DMS114 treated with DMSO at 0.1 percent for 48 hours (cell line): ENCODE results near the gene SLC2A4.
A peak's percentile ranks its signal among the peaks of the same experiment; 100 is the strongest.

Experiments used
- DNase-seq: peaks from one replicate; lab custom pipeline; 2025; ENCODE audit not compliant: unreplicated experiment; lab: John Stamatoyannopoulos, UW

SLC2A4 gene

GRCh38 chr17:7296189-7296861, 14.8 kb downstream of the SLC2A4 start:
- peak; percentile 65 for DNase-seq

- DNase-seq: no peak
Observed at GRCh38 chr17:7304179-7304578, 22.7 kb downstream of the SLC2A4 start.

DNA sequence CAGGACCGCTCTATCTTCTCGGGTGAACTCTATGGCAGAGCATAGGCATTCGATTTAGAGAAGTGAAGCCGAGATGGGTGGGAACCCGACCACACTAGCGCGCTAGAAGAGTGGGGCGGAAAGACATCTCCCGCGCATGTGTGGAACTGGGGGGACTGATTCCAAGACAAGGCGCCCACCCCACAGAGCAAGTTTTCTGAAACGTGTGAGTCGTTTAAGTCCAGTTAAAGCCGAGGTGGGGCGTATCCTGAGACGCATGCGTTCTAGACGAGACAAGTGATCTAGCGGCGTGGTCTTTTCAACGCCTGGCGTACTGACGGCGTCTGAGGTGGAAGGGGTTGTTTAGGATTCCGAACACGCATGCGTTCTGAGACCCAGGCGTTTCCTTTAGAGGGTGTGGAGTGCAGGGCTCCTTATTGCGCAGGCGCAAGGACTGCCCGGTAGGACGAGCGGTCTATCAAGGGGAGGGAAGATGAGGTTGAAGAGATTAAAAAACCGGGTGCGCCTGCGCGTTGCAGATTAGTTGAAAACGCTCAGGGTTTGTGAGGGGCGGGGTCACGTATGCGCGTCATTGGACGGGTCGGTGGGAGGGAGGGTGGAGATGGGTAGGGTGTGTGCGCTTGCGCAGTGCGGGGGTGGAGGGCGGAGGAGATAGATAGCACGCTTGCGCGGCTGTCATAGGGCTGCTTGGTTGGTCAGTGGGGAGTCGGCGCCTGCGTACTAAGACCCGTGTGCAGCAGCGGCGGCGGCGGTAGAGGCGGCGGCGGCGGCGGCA, 25.6 kb downstream of the SLC2A4 start, which contains the start of gene EIF5A:
Gene EIF5A, plus strand, starts transcription at position 718 of the 775 bp plus-strand sequence. CDS start 2,008 bp downstream, outside the sequence.
- peak; percentile 100 for DNase-seq

GRCh38 chr17:7307686-7308624, 26.4 kb downstream of the SLC2A4 start:
- DNase-seq: no peak

- peak; percentile 81 for DNase-seq
Observed at GRCh38 chr17:7308625-7309433, 27.3 kb downstream of the SLC2A4 start.

- DNase-seq: no peak
Observed at GRCh38 chr17:7309628-7310027, 28.1 kb downstream of the SLC2A4 start.

DNA sequence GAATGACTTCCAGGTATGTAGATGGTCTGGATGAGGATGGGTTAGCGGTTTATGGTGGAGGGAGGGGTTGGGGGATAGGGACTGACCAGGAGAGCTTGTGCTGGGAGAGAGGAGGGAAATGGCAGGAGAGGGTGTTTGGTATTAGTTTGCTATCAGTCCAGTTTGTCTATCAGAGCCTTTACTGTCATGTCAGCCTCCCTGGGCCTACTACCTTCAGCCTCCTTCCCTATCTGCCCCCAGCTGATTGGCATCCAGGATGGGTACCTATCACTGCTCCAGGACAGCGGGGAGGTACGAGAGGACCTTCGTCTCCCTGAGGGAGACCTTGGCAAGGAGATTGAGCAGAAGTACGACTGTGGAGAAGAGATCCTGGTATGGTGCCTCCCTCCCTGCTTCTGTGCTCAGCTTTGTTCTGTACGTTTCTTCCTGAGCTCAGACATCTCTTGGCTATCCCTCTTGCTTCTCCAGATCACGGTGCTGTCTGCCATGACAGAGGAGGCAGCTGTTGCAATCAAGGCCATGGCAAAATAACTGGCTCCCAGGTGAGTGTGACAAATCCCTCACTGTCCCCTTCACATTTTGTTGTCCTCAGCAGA, 29.7 kb downstream of the SLC2A4 start:
- no peak for DNase-seq

GRCh38 chr17:7312432-7313087, 31.0 kb downstream of the SLC2A4 start:
- DNase-seq: no peak

DNA sequence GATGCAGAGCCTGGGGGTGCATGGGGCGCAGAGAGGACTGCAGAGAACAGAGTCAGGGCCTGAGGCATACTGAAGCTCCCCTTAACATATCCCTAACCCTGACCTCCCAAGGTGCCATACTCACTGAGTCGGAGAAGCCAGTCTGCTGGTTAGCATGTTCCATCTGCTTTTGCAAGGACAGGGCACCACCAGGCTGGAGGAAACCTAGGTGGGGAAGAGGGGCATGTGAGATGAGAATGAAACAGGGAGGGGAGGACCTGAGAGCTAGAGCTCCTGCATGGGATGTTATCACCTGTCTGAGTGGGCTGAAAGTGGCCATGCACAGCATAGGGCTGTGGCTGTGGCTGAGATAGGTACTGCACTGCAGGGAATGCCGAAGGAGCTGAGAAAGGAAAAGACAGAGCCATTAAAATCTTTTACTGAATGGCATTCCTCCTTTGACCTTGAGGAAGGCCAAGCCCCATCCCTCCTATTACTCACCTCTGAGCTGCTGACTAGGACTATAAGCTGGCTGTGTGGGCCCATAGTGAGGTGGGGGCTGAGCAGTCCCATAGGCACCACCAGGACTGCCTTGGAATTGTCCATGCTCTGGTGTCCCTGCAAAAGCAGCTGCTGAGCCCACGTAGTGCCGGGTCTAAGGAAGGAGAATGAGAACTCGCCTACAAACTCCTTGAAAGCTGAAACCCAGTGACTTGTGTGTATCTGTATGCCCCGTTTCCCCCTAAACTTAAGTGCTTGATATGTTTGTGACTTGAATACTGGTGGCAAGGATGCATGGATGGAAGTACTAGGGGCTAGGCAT, 31.8 kb downstream of the SLC2A4 start:
- DNase-seq: peak; percentile 48

GRCh38 chr17:7313890-7314718, 32.6 kb downstream of the SLC2A4 start:
- no peak for DNase-seq

GRCh38 chr17:7314719-7315569, 33.4 kb downstream of the SLC2A4 start, which contains the start of gene GPS2:
Gene GPS2, minus strand, starts transcription at chr17:7315360. Its CDS starts 308 bp downstream, at chr17:7315052.
- DNase-seq: peak; percentile 59

- no peak for DNase-seq
Observed at GRCh38 chr17:7315570-7316235, 34.2 kb downstream of the SLC2A4 start.

DNA sequence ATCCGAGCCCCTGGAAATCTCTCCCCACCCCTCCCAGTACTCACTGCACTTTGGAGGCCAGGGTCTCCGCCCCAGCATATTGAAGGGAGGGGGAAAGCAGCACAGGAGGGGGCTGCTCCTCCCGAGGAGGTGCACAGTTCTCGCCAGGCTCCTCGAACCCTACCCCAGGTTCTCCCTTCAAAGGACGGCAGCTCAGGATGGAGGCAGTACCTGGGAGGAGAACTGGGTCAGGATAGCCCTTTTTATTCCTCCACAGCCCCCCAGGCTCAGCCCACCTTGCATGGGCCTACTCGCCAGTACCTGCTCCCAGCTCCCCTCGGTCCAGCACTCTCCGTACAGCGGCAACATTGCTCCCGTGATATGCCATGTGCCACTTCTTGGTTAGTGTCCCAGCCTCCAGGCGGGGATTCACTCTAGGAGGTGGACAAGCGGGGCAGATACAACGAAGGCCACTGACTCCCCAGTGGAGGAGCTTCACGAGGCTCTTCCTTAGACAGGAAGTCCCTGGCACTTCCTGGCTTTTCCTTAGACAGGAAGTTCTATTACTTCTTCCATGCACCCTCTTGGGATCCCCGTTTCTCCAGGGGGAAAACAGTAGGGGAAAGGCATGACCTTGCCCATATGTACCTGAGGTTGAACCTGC, 35.8 kb downstream of the SLC2A4 start:
- DNase-seq: no peak

DNA sequence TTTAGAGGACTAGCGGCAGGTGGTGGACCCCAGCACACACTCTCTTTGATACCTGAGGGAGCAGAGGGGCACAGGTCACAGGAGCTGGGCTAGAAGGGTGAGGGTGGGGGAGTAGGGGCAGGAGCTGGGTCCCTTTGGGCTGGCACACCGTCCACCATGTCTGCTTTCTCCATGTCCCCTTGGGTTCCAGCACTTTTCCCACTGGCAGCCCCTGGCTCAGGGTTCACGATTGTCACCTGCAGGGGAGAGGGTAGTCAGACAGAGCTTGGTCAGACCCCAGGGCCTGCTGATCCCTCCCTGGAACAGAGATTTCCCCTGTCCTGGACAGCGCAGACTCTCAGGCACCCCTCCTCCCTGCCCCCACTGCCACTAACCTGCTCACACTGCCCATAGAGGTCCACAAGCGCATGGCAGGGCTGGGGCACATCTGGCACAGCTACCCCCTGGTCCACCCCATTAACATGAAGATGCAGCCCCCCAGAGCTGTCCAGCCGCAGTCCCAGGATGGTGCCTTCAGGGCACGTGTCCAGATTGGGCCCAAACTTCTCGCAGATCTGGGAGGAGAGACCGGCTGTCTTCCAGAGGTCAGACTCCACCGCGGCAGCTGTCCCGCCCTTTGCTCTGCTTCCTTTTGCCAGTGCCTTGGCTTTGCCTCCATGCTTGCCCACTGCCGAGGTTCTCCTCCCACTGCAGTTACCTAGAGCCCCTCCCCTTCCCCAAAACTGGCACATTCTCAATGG, 36.8 kb downstream of the SLC2A4 start:
- DNase-seq: no peak

DNA sequence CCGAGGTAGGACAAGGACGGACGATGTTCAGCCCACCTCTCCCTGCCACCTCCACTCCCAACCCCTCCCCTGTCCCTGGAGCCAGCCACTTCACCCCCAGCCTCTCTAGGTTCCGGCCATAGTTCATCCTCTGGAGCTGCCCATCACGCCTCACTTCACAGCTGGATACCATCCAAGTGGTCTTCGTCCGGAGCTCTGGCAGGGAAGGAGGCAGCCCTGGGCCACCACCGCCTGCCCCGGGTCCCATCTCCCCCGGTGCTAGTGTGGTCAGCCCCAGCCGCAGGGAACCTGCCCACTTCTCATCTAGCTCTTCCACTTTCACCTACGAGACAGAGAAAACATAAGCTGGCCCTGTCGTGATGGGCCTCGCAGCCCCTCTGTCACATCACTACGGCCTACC, 39.9 kb downstream of the SLC2A4 start:
- no peak for DNase-seq
